Skeletal muscle tissue (tissue), 4 donors: ENCODE measurements around the gene TEX13B. TPM values are rescaled to one million over a fixed set of nuclear protein-coding genes. Genes with fewer than 3 reads are reported as not detected.

ENCODE experiments used
- H3K27ac ChIP-seq: one replicate; pipeline ENCODE4 v1.7.0; 2013; ENCODE audit warnings: mild to moderate bottlenecking, low read depth, low read length, inconsistent platforms
- H3K27me3 ChIP-seq, 3 donors: one replicate each; pipeline ENCODE4 v1.7.0; 2013; ENCODE audit warnings: low read length in 3 of 3; ENCODE audit not compliant: control insufficient read depth in 3 of 3, insufficient read depth in 3 of 3
- H3K36me3 ChIP-seq, 3 donors: one replicate each; pipeline ENCODE4 v1.7.0; 2013; ENCODE audit warnings: low read length in 3 of 3; ENCODE audit not compliant: control insufficient read depth in 3 of 3, insufficient read depth in 3 of 3
- H3K4me1 ChIP-seq, 3 donors: one replicate each; pipeline ENCODE4 v1.7.0; 2013; ENCODE audit warnings: low read length in 3 of 3, mild to moderate bottlenecking in 3 of 3; ENCODE audit not compliant: control insufficient read depth in 3 of 3, insufficient read depth in 3 of 3
- H3K4me3 ChIP-seq, 3 donors: one replicate each; pipeline ENCODE4 v1.7.0; 2013; ENCODE audit warnings: low read length in 3 of 3
- H3K9ac ChIP-seq, 3 donors: one replicate each; pipeline ENCODE4 v1.7.0; 2013; ENCODE audit warnings: low read length in 3 of 3, mild to moderate bottlenecking in 3 of 3, moderate library complexity in 2 of 3, low read depth in 1 of 3
- H3K9me3 ChIP-seq, 3 donors: one replicate each; pipeline ENCODE4 v1.7.0; 2013; ENCODE audit warnings: low read length in 3 of 3; ENCODE audit not compliant: control insufficient read depth in 3 of 3
- total RNA-seq: library from RNA; depleted of rRNA; stranded (reverse); fragments of >200 nt; gene quantifications from one replicate; pipeline ENCODE4 v1.2.3, GENCODE V29; 2014
- donor health status: Osteomylitis.

Gene TEX13B
- total RNA-seq, 1 donor from 2014 or later = not detected

GRCh38 chrX:108001218-108001814 is 19.1 kb upstream of the TEX13B start:
- H3K27me3 ChIP-seq = no peaks in the 10 kb centered on the region
- no peak overlapping the region for H3K27ac ChIP-seq
- no peaks in the 10 kb centered on the region for H3K36me3 ChIP-seq
- no peak overlapping the region for H3K4me3 ChIP-seq
- H3K9ac ChIP-seq = peak overlapping the region in 1 of 3 donors; percentile 8
- H3K9me3 ChIP-seq = peaks cover 0 to 2% (median 0%) of the 10 kb centered on the region in 3 donors
- H3K4me1 ChIP-seq = peaks cover 0 to 9% (median 7%) of the 10 kb centered on the region in 3 donors

- Histone ChIP-seq H3K4me3 (no peak overlapping the region), H3K27ac (no peak overlapping the region), H3K4me1 (peaks cover 0 to 9% (median 7%) of the 10 kb centered on the region in 3 donors), H3K9me3 (peaks cover 0 to 2% (median 0%) of the 10 kb centered on the region in 3 donors), H3K9ac (no peak overlapping the region), H3K27me3 (no peaks in the 10 kb centered on the region), H3K36me3 (no peaks in the 10 kb centered on the region)
Measured at GRCh38 chrX:108000751-108001150, 18.6 kb upstream of the TEX13B start.

GRCh38 chrX:107996124-107996523 is 14.0 kb upstream of the TEX13B start:
- H3K27me3 ChIP-seq = no peaks in the 10 kb centered on the region
- peaks cover 0 to 7% (median 6%) of the 10 kb centered on the region in 3 donors for H3K4me1 ChIP-seq
- H3K9ac ChIP-seq = no peak overlapping the region
- no peak overlapping the region for H3K27ac ChIP-seq
- H3K9me3 ChIP-seq = peaks cover 0 to 2% (median 0%) of the 10 kb centered on the region in 3 donors
- no peak overlapping the region for H3K4me3 ChIP-seq
- H3K36me3 ChIP-seq = no peaks in the 10 kb centered on the region

GRCh38 chrX:107985033-107985432 is 2.9 kb upstream of the TEX13B start:
- Histone ChIP-seq H3K9ac (no peak overlapping the region), H3K4me3 (no peak overlapping the region), H3K9me3 (no peaks in the 10 kb centered on the region), H3K36me3 (no peaks in the 10 kb centered on the region), H3K27ac (no peak overlapping the region), H3K4me1 (no peaks in the 10 kb centered on the region), H3K27me3 (peaks cover 0 to 4% (median 0%) of the 10 kb centered on the region in 3 donors)

GRCh38 chrX:107979534-107979933 is 2.6 kb downstream of the TEX13B start:
- no peaks in the 10 kb centered on the region for H3K4me1 ChIP-seq

GRCh38 chrX:107978707-107979307 is 3.4 kb downstream of the TEX13B start:
- Histone ChIP-seq H3K4me1 (no peaks in the 10 kb centered on the region), H3K4me3 (no peak overlapping the region), H3K9ac (no peak overlapping the region), H3K27me3 (peaks cover 0 to 4% (median 0%) of the 10 kb centered on the region in 3 donors), H3K9me3 (no peaks in the 10 kb centered on the region), H3K27ac (no peak overlapping the region), H3K36me3 (no peaks in the 10 kb centered on the region)

More at GRCh38 chrX:107979534-107979933, 2.6 kb downstream of the TEX13B start:
- Histone ChIP-seq H3K36me3 (no peaks in the 10 kb centered on the region), H3K27ac (no peak overlapping the region), H3K9me3 (no peaks in the 10 kb centered on the region), H3K27me3 (peaks cover 0 to 4% (median 0%) of the 10 kb centered on the region in 3 donors), H3K4me3 (no peak overlapping the region), H3K9ac (no peak overlapping the region)

GRCh38 chrX:107978071-107978470 is 4.1 kb downstream of the TEX13B start:
- H3K4me1 ChIP-seq = no peaks in the 10 kb centered on the region
- H3K27ac ChIP-seq = no peak overlapping the region

GRCh38 chrX:107971636-107972035 is 10.5 kb downstream of the TEX13B start:
- H3K9ac ChIP-seq = no peak overlapping the region
- H3K27ac ChIP-seq = no peak overlapping the region
- no peaks in the 10 kb centered on the region for H3K4me1 ChIP-seq

More at GRCh38 chrX:107978071-107978470, 4.1 kb downstream of the TEX13B start:
- H3K4me3 ChIP-seq = no peak overlapping the region
- H3K9me3 ChIP-seq = no peaks in the 10 kb centered on the region
- peaks cover 0 to 4% (median 0%) of the 10 kb centered on the region in 3 donors for H3K27me3 ChIP-seq
- H3K36me3 ChIP-seq = no peaks in the 10 kb centered on the region
- no peak overlapping the region for H3K9ac ChIP-seq

GRCh38 chrX:107970073-107970472 is 12.1 kb downstream of the TEX13B start:
- H3K27ac ChIP-seq = no peak overlapping the region

More at GRCh38 chrX:107971636-107972035, 10.5 kb downstream of the TEX13B start:
- H3K27me3 ChIP-seq = no peaks in the 10 kb centered on the region
- H3K36me3 ChIP-seq = no peaks in the 10 kb centered on the region
- H3K4me3 ChIP-seq = no peak overlapping the region
- peaks cover 0 to 3% (median 0%) of the 10 kb centered on the region in 3 donors for H3K9me3 ChIP-seq

GRCh38 chrX:107968623-107969022 is 13.5 kb downstream of the TEX13B start:
- H3K27me3 ChIP-seq = no peaks in the 10 kb centered on the region

More at GRCh38 chrX:107970073-107970472, 12.1 kb downstream of the TEX13B start:
- H3K27me3 ChIP-seq = no peaks in the 10 kb centered on the region
- H3K9me3 ChIP-seq = peaks cover 0 to 3% (median 0%) of the 10 kb centered on the region in 3 donors
- H3K4me1 ChIP-seq = no peaks in the 10 kb centered on the region
- H3K4me3 ChIP-seq = no peak overlapping the region
- H3K36me3 ChIP-seq = no peaks in the 10 kb centered on the region
- no peak overlapping the region for H3K9ac ChIP-seq

More at GRCh38 chrX:107968623-107969022, 13.5 kb downstream of the TEX13B start:
- no peak overlapping the region for H3K9ac ChIP-seq
- H3K4me1 ChIP-seq = no peaks in the 10 kb centered on the region
- H3K36me3 ChIP-seq = no peaks in the 10 kb centered on the region
- H3K27ac ChIP-seq = no peak overlapping the region
- no peak overlapping the region for H3K4me3 ChIP-seq
- H3K9me3 ChIP-seq = peaks cover 0 to 3% (median 0%) of the 10 kb centered on the region in 3 donors
